Thymus (tissue), 11 donors: ENCODE results near the gene ZNF367. TPM values are rescaled to one million over a fixed set of nuclear protein-coding genes. Genes with fewer than 3 reads are reported as not detected.

Experiments used
- DNase-seq, 9 donors: peaks; one replicate each; pipeline ENCODE4 v3.0.0-alpha.2; 2013; ENCODE audit warnings: low spot score in 9 of 9, low read depth in 6 of 9, missing footprints in 1 of 9
- H3K27ac ChIP-seq, 2 donors: one replicate each; pipeline ENCODE4 v1.5.1; 2013; ENCODE audit warnings: control low read depth in 1 of 2, low read depth in 1 of 2, low read length in 1 of 2, mild to moderate bottlenecking in 1 of 2, moderate library complexity in 1 of 2
- H3K27me3 ChIP-seq, 2 donors: one replicate each; pipeline ENCODE4 v1.5.1; 2013; ENCODE audit warnings: low read length in 1 of 2; ENCODE audit not compliant: control insufficient read depth in 2 of 2, insufficient read depth in 1 of 2
- H3K36me3 ChIP-seq, 2 donors: one replicate each; pipeline ENCODE4 v1.5.1; 2013; ENCODE audit warnings: low read length in 1 of 2, mild to moderate bottlenecking in 1 of 2, moderate library complexity in 1 of 2; ENCODE audit not compliant: control insufficient read depth in 2 of 2, insufficient read depth in 2 of 2
- H3K4me1 ChIP-seq, 2 donors: one replicate each; pipeline ENCODE4 v1.5.1; 2013; ENCODE audit warnings: low read length in 2 of 2; ENCODE audit not compliant: control insufficient read depth in 2 of 2, insufficient read depth in 2 of 2
- H3K4me3 ChIP-seq, 2 donors: one replicate each; pipeline ENCODE4 v1.5.1; 2013; ENCODE audit warnings: low read length in 2 of 2, control low read depth in 1 of 2, mild to moderate bottlenecking in 1 of 2
- H3K9me3 ChIP-seq, 2 donors: one replicate each; pipeline ENCODE4 v1.5.1; 2013; ENCODE audit warnings: low read length in 1 of 2, mild to moderate bottlenecking in 1 of 2; ENCODE audit not compliant: control insufficient read depth in 2 of 2, insufficient read depth in 1 of 2
- WGBS: extraction: QIAGEN DNeasy Blood & Tissue Kit; methylation state at CpG from one replicate; pipeline ENCODE4 v1.1.7; 2013; 5-methylcytosine and 5-hydroxymethylcytosine counted together
- polyA plus RNA-seq: library from polyadenylated mRNA; stranded (reverse); fragments of 200-250 nt; gene quantifications from one replicate; pipeline ENCODE4 v1.2.3, GENCODE V29; 2013
- total RNA-seq: library from RNA; stranded (reverse); fragments of 120-200 nt; gene quantifications from one replicate; pipeline ENCODE4 v1.2.4, GENCODE V29; 2013
- donor health status: healthy.

The ZNF367 gene
- total and polyA plus RNA-seq, 2 donors: 4.3 to 12.1 TPM

DNA sequence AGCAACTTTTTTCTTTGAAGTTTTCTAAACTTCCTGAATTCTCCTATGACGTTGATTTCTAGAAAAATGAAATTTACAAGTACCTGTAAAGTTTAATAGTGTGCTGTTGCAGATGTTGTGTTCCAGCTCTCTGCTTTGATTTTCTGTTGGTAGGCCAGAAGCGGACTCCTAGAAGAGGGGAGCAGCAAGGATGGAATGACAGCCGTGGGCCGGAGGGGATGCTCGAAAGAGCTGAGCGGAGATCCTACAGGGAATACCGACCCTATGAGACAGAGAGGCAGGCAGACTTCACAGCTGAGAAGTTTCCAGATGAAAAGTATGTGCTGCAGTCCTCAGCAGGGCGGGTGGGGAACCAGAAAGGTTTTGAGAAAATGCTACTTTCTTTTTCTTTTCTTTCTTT lies 40.1 kb upstream of the ZNF367 start:
- Histone ChIP-seq H3K36me3 (no peaks in the 10 kb centered on the region), H3K27me3 (peaks cover 0 to 4% of the 10 kb centered on the region in 2 donors), H3K4me3 (no peak overlapping the region), H3K27ac (no peak overlapping the region), H3K4me1 (no peaks in the 10 kb centered on the region), H3K9me3 (no peaks in the 10 kb centered on the region)
- no peak for DNase-seq
- 95% methylated on average over 8 of the region's 8 CpGs for WGBS

DNA sequence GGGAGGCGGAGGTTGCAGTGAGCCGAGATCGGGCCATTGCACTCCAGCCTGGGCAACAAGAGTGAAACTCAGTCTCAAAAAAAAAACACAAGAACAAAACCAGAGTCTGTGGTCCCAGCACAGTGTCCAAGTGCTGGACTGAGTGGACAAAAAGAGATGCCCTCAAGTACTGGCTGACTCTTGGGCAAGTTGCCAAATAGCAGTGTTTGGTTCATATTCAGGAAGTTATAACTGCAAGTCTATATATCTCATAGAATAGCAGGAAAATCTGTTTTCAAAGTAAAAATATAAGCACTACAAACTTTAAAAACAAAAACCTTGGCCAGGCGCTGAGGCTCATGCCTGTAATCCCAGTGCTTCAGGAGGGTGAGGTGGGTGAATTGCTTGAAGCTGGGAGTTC lies 39.1 kb upstream of the ZNF367 start:
- Histone ChIP-seq H3K4me3 (no peak overlapping the region), H3K4me1 (no peaks in the 10 kb centered on the region), H3K27me3 (peaks cover 0 to 8% of the 10 kb centered on the region in 2 donors), H3K27ac (no peak overlapping the region), H3K9me3 (no peaks in the 10 kb centered on the region), H3K36me3 (no peaks in the 10 kb centered on the region)
- WGBS: 97% methylated on average over 4 of the region's 4 CpGs
- DNase-seq: no peak

DNA sequence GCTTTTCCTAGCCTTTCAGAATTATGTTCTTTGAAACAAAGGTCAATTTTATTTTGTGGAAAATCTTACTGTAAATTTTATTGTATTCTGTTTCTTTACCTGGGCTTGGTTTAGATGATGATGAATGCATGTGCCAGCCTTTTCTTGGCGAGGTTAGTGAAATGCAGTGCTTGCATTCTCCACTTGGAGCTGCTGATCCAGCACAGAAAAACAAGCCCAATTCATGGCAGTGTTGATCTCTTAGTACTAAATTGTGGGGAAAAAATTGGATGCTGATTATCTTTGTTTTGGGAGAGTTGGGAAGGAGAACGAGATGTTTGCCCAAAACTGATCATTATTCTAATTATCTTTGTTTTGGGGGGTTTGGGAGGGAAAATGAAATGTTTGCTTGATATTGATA lies 35.5 kb upstream of the ZNF367 start:
- no peaks in the 10 kb centered on the region for H3K36me3 ChIP-seq
- WGBS: 88% methylated on average over 2 of the region's 2 CpGs
- DNase-seq: no peak

DNA sequence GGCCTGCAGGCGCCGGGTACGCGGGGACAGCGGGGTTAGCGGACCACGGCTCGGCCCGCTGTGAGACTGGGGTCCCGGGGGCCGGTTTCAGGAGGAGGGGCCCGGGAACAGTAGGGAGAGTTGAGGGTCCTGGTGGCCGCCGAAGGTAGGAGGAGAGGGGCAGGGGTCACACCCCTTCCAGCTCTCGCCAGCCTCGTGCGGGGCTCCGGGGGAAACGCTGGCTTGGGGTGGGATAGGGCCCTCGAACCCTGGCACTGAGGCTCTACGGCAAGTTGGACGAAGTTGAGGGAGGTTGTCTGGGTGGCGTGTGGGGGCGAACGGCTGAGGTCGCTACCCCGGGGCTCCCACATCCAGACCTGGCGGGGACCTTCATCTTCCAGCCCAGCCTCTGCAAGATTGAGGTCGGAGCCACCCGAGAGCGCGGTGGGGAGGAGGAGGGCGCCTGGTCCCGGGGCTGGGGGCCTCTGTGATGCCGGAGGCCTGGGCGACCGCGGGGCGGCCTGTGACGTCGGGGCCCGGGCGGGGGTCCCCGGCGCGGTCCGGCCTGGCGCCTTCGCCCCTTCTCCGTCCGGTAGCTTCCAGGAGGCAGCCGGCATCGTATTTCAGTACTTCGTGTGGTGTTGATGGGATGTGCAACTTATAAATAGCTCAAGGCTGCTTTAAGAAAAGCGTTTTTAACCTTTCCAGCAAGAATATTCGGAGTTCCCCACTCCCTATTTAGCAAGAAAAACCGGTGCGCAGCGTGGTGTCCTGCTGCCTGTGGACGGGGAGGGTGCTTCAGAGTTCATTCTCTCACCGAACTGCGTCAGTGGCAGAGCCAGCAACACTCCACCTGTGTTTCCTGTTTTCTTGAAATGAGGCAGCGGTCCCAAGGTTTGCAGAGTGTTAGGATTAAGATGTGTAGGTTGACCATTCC lies 32.7 kb upstream of the ZNF367 start:
- WGBS: 3% methylated on average over 63 of the region's 63 CpGs
- Histone ChIP-seq H3K4me3 (peak overlapping the region; percentile 47 to 81), H3K27me3 (peaks cover 26 to 51% of the 10 kb centered on the region in 2 donors), H3K27ac (no peak overlapping the region), H3K9me3 (no peaks in the 10 kb centered on the region), H3K36me3 (no peaks in the 10 kb centered on the region), H3K4me1 (peaks cover 9 to 13% of the 10 kb centered on the region in 2 donors)
- peak in 3 of 9 donors; percentile 14 to 49 (median 24) for DNase-seq

More for the DNA sequence above, 35.5 kb upstream of the ZNF367 start:
- Histone ChIP-seq H3K4me3 (no peak overlapping the region), H3K4me1 (peaks cover 9 to 13% of the 10 kb centered on the region in 2 donors), H3K27ac (no peak overlapping the region), H3K27me3 (peaks cover 20 to 38% of the 10 kb centered on the region in 2 donors), H3K9me3 (no peaks in the 10 kb centered on the region)

DNA sequence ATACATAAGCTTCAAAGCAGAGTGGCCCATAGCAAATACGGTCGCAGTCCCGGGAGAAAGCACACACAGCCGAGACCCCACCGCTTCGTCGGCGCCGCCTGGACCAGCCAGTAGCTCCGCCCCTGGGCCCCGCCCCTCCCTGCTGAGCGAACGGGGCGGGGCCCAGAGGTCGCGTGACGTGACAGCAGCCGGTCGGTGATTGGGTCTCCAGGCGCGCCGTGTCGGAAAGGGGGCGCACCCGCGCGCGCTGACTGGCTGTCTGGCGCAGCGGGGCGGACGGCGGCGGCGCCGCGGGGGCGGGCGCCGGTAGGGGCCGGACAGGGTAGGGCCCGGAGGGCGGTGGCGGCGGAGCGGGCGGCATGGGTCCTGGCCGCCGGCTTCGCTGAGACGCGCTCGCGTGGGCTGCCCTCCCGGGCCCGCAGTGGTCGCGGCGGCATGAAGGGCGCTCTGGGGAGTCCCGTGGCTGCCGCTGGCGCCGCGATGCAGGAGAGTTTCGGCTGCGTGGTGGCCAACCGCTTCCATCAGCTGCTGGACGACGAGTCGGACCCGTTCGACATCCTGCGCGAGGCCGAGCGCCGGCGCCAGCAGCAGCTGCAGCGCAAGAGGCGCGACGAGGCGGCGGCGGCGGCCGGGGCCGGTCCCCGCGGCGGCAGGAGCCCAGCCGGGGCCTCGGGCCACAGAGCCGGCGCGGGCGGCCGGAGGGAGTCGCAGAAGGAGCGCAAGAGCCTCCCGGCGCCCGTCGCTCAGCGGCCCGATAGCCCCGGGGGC lies 31.9 kb upstream of the ZNF367 start, which contains the start of gene HABP4:
HABP4 (plus strand) TSS at position 325 of the 768 bp plus-strand sequence; CDS start at position 436, 111 bp downstream.
- Histone ChIP-seq H3K27ac (peak within 1 kb of the TSS in 1 of 2 donors; percentile 73), H3K4me1 (peaks cover 9 to 13% of the 10 kb centered on the region in 2 donors), H3K36me3 (no peaks in the 10 kb centered on the region), H3K27me3 (peaks cover 26 to 52% of the 10 kb centered on the region in 2 donors), H3K4me3 (peak within 1 kb of the TSS; percentile 47 to 81), H3K9me3 (no peaks in the 10 kb centered on the region)
- under 1% methylated on average over 108 of the region's 108 CpGs for WGBS
- DNase-seq: peak; percentile 80 to 96 (median 92)

DNA sequence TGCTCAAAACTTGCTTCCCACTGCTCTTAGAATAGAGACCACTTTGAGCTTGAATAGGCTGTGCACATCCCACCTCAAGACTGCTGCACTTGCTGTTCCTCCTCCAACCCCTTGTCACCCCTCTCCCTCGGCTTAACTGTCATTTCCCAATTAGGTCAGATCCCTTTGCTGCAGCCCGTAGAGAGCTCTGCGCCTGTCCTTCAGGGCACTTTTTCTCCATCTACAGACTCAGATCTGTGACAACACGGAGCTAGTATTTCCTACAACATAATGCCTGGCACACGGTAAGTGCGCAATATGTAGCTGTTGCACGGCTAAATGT lies 31.3 kb upstream of the ZNF367 start:
- 1% methylated on average over 7 of the region's 7 CpGs for WGBS
- DNase-seq: no peak
- H3K9me3 ChIP-seq: no peaks in the 10 kb centered on the region
- H3K27ac ChIP-seq: no peak overlapping the region
- no peaks in the 10 kb centered on the region for H3K36me3 ChIP-seq
- H3K4me1 ChIP-seq: peaks cover 9 to 13% of the 10 kb centered on the region in 2 donors
- H3K4me3 ChIP-seq: peak overlapping the region; percentile 36 to 81
- H3K27me3 ChIP-seq: peaks cover 26 to 51% of the 10 kb centered on the region in 2 donors

DNA sequence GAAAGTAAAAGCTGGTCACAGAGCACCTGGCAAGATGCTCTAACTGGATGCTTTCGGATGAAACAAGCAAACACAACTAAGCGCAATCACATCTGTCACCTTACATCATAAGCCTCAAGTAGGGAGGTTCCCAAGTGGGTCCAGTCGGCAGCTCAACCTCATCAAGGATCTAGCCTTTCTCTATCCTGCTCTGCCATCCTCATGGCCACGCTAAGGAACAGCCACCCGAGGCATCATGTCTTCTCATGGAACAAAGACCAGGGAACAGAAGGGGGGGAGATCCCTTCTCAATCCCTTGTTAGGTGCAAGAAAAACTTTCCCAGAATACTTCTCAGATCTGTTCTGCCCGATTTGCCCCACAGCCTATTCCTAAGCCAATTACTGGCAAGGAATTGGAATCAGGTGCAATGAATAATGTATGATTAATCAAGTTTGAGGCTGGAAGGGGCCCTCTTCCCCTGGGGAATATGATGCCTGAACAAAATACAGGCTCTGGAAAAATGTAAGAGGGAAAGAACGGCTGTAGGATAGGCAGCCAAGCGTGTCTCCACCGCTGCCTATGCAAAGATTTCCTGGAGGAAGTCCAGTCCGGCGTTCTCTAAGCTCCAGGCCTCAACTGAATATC lies 30.5 kb upstream of the ZNF367 start:
- no peaks in the 10 kb centered on the region for H3K9me3 ChIP-seq
- no peaks in the 10 kb centered on the region for H3K36me3 ChIP-seq
- 96% methylated on average over 11 of the region's 11 CpGs for WGBS
- H3K4me3 ChIP-seq: no peak overlapping the region
- H3K4me1 ChIP-seq: peaks cover 9 to 13% of the 10 kb centered on the region in 2 donors
- DNase-seq: no peak
- peaks cover 26 to 51% of the 10 kb centered on the region in 2 donors for H3K27me3 ChIP-seq
- H3K27ac ChIP-seq: no peak overlapping the region

DNA sequence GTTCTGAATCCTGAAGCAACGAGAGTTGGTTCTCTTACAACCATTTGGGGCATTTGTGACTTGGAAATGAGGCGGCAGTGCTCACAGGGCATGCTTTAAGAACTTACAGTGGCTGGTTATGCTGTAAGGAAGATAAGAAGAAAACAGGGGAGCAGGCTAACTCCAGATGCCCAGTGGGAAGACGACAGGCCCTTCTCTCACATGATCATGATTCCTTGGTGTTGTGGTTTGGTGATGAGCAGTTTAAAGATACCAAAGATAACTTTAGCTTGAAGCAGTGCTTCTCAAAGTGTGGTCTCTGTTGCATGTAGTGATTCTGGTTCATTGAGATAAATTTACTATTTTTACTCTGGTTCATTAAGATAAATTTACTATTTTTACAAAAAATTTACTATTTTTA lies 29.2 kb upstream of the ZNF367 start:
- H3K9me3 ChIP-seq: no peaks in the 10 kb centered on the region
- peaks cover 9 to 13% of the 10 kb centered on the region in 2 donors for H3K4me1 ChIP-seq
- no peak overlapping the region for H3K27ac ChIP-seq
- DNase-seq: no peak
- H3K27me3 ChIP-seq: peaks cover 26 to 45% of the 10 kb centered on the region in 2 donors
- 91% methylated on average over 3 of the region's 3 CpGs for WGBS
- no peak overlapping the region for H3K4me3 ChIP-seq
- no peaks in the 10 kb centered on the region for H3K36me3 ChIP-seq
